NOMO-1 (cell line): ENCODE data around the gene SLC35F2.
"Not testable (repeated sequence)": the region's sequence is repeated elsewhere in the genome, so short reads cannot be mapped to it uniquely, and the experiment has no call there.

Experiments
- DNase-seq, 2 experiments: peaks; one replicate each; lab custom pipeline; 2025; ENCODE audit not compliant: unreplicated experiment in 2 of 2; lab: John Stamatoyannopoulos, UW

The SLC35F2 gene

GRCh38 chr11:107791343-107792048 is 67.1 kb downstream of the SLC35F2 start:
- no peak for DNase-seq

DNA sequence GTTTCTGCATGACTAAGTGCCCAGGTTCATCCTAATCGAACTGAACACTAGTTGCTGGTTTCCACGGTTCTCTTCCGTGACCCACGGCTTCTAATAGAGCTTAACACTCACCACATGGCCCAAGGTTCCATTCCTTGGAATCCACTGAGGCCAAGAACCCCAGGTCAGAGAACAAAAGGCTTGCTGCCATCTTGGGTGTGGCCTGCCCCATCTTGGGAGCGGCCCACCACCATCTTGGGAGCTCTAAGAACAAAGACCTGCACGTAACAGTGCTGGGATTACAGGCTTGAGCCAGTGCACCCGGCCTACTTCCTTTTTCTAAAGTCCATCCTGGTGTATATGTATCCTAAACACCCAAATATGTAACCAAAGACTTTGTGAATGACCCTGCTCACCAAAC is 68.8 kb downstream of the SLC35F2 start:
- no peak for DNase-seq

GRCh38 chr11:107787733-107788132 is 70.9 kb downstream of the SLC35F2 start:
- DNase-seq, result no peak

DNA sequence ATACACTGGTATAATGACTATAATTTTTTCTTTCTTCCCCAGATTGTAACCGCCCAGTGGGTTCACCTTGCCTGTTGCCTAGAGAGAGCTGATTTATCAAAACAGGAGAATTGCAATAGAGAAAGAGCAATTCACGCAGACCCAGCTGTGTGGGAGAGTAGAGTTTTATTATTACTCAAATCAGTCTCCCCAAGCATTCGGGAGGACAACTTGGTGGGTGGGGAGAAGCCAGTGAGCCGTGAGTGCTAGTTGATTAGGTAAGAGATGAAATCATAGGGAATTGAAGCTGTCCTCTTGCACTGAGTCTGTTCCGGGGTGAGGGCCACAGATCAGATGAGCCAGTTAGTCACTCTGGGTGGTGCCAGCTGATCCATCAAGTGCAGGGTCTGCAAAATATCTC is 73.2 kb downstream of the SLC35F2 start:
- DNase-seq, result no peak

GRCh38 chr11:107783121-107783520 is 75.5 kb downstream of the SLC35F2 start:
- DNase-seq, result no peak

DNA sequence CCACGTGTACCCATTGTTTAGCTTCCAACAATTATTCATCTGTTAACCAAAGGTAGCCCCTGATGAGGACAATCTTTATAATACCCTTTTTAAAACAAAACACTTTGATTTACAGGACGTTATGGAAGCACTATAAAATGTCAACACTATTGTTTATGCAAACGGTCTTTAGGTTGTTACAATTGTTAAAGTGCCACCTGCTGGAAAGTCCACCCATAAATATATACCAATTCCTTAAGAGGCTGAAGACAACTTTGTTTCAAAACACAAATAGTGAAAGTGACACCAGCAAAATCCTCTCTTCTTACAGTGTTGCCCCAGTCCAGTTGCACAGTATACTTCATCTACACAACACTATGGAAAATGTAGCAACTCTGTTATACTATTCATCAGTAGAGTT is 77.8 kb downstream of the SLC35F2 start:
- no peak for DNase-seq

DNA sequence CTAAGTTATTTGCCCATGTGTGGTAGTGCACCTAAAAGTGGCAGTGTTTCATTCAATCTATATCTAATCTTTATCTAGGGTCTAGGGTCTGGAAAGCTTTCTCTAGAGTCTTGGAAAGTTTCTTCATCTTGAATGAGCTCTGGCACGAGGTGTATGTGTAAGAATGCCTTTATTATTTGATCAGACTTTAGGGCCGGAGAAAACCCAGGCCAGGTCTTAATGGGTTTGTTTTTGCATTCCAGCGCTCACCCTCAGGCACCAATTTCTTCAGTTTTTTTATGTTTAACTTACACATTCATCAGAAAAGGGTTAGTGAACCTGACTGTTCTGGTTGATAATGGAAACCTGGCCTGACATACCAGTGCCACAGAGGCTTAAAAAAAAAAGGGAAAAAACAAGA is 78.5 kb downstream of the SLC35F2 start:
- no peak for DNase-seq

DNA sequence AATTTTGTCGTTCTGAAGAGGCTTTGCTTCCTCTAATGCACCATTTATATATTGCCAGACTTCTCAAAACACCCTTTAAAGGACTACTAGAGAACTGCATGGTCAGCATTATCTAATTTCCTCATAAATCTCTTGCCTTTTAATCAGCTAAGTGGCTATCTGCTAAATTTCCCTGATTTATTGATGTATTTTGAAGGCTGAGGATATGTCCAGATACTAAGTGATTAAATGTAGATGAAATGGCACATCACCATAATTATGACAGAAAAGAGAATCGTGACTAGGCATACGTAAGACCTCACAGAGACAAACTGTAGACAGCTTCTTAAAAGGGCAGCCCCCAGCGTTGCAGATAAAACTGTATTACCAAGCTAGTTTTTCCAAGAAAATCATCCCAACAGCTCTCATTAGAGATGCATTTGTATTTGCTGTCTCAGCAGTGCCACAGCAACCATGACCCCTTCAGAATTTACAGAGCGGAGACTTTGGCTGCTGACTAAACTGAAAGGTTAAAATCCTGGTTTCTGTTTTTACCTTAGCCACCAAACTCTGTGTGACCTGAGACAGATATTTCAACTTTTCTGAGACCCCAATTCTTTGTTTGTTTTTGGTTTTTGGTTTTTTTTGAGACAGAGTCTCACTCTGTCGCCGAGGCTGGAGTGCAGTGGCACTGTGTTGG is 79.6 kb downstream of the SLC35F2 start:
- DNase-seq, result no peak

DNA sequence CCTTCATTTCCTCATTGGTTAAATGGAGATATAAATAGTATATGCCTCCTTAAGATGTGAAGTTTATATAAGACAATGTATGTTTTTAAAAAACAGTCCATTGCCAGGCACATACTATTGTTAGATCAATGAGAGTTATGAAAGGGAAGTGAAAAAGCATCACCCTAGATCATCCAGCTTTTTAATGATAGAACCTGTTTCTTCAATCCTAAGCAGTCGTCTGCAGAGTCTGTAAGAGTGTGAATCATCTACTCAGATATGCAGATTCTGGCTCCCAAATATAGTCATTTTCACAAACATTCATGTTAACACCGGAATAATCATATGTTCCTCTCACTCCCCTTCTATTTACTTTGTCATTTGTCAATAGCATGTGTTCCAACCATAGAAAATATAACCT is 81.5 kb downstream of the SLC35F2 start:
- peak in 1 of 2 experiments; percentile 16 for DNase-seq

DNA sequence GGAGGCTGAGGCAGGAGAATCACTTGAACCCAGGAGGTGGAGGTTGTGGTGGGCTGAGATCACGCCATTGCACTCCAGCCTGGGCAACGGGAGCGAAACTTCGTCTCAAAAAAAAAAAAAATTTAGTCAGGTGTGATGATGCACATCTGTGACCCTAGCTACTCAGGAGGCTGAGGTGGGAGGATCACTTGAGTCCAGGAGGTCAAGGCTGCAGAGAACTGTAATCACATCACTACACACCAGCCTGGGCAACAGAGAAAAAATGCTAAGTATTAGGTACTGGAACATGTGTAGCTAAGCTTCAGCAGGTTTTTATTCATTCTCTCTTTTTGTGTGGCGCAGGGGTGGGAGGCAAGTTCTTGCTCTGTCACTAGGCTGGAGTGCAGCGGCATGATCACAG is 82.5 kb downstream of the SLC35F2 start:
- no peak for DNase-seq

GRCh38 chr11:107770551-107770951 is 88.0 kb downstream of the SLC35F2 start:
- DNase-seq, result no peak

GRCh38 chr11:107769189-107769588 is 89.4 kb downstream of the SLC35F2 start:
- no peak for DNase-seq

- DNase-seq, result not testable (repeated sequence)
Measured at GRCh38 chr11:107758719-107759355, 99.8 kb downstream of the SLC35F2 start.

DNA sequence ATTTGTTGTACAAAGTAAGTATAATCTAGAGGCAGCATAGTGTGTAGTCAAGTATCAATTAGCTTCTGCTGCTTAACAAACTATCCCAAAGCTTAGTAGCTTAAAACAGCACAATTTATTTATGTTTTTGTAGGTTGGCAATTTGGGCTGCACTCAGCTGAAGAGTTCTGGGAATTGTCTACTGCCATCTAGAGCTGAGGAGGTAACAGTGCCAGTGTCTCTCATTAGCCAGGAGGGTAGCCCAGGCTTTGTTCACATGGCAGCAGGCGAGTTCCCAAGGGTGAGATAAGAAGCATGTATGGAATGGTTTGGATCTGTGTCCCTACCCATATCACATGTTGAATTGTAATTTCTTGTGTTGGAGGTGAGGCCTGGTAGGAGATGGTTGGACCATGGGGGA is 100.9 kb downstream of the SLC35F2 start:
- DNase-seq, result no peak

DNA sequence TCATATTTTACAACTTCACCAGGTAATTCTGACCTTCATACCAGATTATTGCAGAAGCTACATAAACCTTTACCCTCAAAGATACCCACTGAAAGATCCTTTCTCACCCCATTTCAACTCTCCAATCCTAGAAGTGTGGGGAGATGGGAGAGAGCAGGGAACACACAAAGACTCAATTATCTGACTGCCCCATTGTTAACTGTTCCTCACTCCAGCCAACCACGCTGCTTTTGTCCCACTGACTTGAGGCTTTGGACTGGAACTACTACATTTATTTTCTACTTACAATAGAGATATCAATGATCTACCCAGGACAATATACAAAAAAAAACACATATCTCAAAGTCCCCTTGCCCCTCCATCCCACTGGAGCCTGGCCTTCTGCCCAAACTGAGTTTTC is 102.0 kb downstream of the SLC35F2 start:
- no peak for DNase-seq

GRCh38 chr11:107752949-107753822 is 105.4 kb downstream of the SLC35F2 start:
- no peak for DNase-seq

GRCh38 chr11:107752508-107752907 is 106.1 kb downstream of the SLC35F2 start:
- no peak for DNase-seq

DNA sequence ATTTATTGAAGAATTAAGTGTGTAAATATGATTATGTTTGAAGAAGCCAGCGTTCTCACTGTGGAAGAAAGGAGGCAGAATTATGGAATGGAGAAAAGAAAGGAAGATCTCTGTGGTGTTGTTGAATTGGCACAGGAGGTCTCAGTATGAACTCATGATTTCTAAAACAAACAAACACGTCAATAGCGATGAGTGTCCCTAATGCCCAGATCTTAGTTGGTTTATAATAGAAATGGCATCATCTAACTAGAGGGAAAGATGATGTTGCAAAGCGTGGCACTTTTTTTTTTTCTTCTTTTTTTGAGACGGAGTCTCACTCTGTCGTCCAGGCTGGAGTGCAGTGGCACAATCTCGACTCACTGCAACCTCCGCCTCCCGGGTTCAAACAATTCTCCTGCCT is 107.5 kb downstream of the SLC35F2 start:
- DNase-seq, result no peak

DNA sequence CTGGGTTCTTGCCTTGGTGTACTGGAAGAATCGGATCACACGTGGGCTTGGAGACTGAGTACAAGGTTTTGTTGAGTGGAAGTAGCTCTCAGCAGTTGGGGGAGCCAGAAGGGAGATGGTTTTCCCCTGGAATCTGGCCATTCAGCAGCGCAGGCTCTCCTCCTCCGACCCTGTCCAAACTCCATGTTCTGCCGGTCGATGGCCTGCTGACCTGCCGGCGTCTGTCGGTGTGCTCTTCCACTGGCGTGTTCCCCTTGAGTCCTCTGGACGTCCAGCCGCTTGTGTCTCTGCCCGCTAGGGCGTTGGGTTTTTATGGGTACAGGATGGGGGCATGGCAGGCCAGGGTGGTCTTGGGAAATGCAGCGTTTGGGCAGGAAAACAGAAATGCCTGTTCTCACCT is 108.3 kb downstream of the SLC35F2 start:
- no peak for DNase-seq

DNA sequence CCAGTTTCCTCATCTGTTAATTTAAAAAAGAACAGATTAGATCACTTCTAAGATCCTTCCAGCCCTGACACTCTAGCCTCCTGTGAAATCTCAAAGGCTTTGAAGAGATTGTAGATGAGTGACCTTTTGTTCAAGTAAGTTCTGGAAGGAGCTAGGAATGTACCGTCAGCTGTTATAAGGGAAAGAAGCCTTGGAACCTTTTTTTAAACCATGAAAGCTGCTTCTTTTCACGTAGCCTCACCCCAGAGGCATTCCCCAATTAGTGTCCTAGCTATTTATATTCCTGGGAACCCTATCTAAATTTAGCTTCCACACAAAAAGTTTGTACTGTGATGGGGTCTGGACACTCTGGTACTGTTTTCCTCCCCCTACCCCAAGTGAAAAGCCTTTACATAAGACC is 111.0 kb downstream of the SLC35F2 start:
- no peak for DNase-seq

DNA sequence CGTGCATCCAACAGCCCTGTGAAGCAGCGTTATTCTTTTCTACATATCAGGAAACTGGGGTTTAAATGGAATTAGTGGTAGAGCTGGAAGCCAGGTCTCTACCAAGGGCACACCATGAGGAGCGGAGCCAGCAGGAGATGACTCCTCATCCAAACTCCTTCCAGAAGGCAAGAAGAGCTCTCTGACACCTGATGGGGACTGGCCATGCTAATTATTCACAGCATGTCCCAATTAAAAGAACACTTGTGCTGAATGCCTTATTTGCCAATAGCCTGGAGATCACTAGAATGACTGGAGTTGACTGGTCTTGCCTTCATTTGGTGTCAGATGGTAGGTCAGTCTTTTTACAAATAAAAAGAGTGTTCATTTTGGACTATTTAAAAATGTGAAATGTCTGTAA is 113.9 kb downstream of the SLC35F2 start:
- no peak for DNase-seq
